SH-SY5Y (cell line): Measurements from ENCODE around the gene SPEF1.

Experiments
- GATA2 ChIP-seq: IDR thresholded peaks from 2 replicates; pipeline ENCODE4 v1.6.1; 2011; ENCODE audit warnings: mild to moderate bottlenecking, low read depth, low read length
- GATA3 ChIP-seq: IDR thresholded peaks from 2 replicates; pipeline ENCODE4 v1.6.1; 2011; ENCODE audit warnings: low read depth, mild to moderate bottlenecking, low read length, moderate library complexity

DNA sequence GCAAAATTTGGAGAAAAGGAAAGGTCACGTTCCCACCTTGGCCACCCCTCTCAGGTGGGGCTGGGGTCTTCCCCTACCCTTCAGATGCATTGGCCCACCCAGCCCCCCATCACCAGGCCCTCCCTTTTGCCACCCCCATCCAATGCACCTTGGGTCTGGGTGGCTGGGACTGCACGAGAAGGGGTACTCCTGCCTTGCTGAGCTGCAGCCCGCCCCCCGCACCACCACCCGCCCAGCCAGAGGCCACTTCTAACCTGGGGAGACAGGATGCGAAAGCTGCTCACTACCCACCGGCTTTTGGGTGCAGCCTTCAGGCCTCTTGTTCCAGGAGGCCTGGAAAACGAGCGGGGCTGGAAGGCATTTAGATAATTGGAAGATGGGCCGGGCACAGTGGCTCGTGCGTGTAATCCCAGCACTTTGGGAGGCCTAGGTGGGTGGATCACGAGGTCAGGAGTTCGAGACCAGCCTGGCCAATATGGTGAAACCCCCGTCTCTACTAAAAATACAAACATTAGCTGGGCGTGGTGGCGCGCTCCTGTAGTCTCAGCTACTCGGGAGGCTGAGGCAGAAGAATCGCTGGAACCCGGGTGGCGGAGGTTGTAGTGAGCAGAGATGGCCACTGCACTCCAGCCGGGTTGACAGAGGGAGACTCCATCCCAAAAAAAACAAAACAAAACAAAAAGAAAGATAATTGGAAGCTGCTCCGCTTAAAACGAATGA lies 13.6 kb upstream of the SPEF1 start:
- TF ChIP-seq GATA2 (no peak), GATA3 (no peak)
